HEK293T (cell line): ENCODE measurements around the gene RHOB.

Experiments
- ARNT ChIP-seq: fragments of 450-650 bp; IDR thresholded peaks from 2 replicates; pipeline ENCODE4 v1.6.1; 2017; ENCODE audit warnings: mild to moderate bottlenecking
- BHLHE40 ChIP-seq: fragments of 450-650 bp; IDR thresholded peaks from 2 replicates; pipeline ENCODE4 v1.6.1; 2016; ENCODE audit warnings: mild to moderate bottlenecking, moderate library complexity, borderline replicate concordance
- ELF4 ChIP-seq: fragments of 450-650 bp; IDR thresholded peaks from 2 replicates; pipeline ENCODE4 v1.6.1; 2017; ENCODE audit warnings: antibody characterized with exemption
- FOXA1 ChIP-seq: fragments of 450-650 bp; IDR thresholded peaks from 2 replicates; pipeline ENCODE4 v1.6.1; 2016; ENCODE audit warnings: mild to moderate bottlenecking
- FOXK2 ChIP-seq: fragments of 450-650 bp; IDR thresholded peaks from 2 replicates; pipeline ENCODE4 v1.6.1; 2016; ENCODE audit warnings: mild to moderate bottlenecking
- FOXM1 ChIP-seq: fragments of 450-650 bp; IDR thresholded peaks from 2 replicates; pipeline ENCODE4 v1.6.1; 2017; ENCODE audit warnings: mild to moderate bottlenecking, borderline replicate concordance
- HDGF ChIP-seq: fragments of 450-650 bp; IDR thresholded peaks from 2 replicates; pipeline ENCODE4 v1.6.1; 2017; ENCODE audit warnings: antibody characterized with exemption, borderline replicate concordance
- L3MBTL2 ChIP-seq: fragments of 450-650 bp; conservative IDR thresholded peaks from 2 replicates; pipeline ENCODE4 v1.6.1; 2016; ENCODE audit warnings: mild to moderate bottlenecking
- LEF1 ChIP-seq: fragments of 450-650 bp; IDR thresholded peaks from 2 replicates; pipeline ENCODE4 v1.6.1; 2017; ENCODE audit warnings: mild to moderate bottlenecking, borderline replicate concordance
- PKNOX1 ChIP-seq: fragments of 450-650 bp; IDR thresholded peaks from 2 replicates; pipeline ENCODE4 v1.6.1; 2016
- SP1 ChIP-seq: fragments of 450-650 bp; IDR thresholded peaks from 2 replicates; pipeline ENCODE4 v1.6.1; 2017
- SUZ12 ChIP-seq: fragments of 450-650 bp; IDR thresholded peaks from 2 replicates; pipeline ENCODE4 v1.6.1; 2016; ENCODE audit warnings: mild to moderate bottlenecking

DNA sequence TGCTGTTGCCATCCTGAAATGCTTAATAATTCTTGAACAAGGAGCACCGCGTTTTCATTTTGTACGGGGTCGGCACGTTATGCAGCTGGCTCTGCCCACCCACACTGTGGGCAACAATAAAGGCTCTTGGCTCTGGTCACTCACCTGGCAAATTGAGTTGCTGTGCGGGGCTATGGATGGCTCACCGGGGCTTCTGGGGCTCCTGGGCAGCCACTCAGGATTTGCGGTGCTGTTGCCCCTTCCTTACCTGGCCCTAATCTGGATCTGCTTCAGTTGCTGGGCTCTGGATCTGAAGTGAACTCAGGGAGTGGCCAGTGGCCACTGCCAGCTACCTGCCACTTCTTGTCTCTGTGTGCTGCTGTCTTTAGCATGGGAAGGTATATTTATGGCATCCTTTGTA, 22.7 kb downstream of the RHOB start:
- TF ChIP-seq SP1 (no peak), SUZ12 (no peak), BHLHE40 (no peak), FOXM1 (no peak), FOXA1 (no peak), PKNOX1 (no peak), L3MBTL2 (no peak), HDGF (no peak), FOXK2 (no peak), ARNT (no peak), LEF1 (no peak), ELF4 (no peak)
